GM10847 (cell line): ENCODE data around the gene FSTL5.

Experiments
- POLR2A ChIP-seq: IDR thresholded peaks from 2 replicates; pipeline ENCODE4 v1.6.1; 2011; ENCODE audit not compliant: insufficient read length; ENCODE audit errors: extremely low read depth

FSTL5 gene

GRCh38 chr4:161577579-161578301, 586.1 kb downstream of the FSTL5 start:
- no peak for TF ChIP-seq POLR2A

- TF ChIP-seq POLR2A: no peak
Observed at GRCh38 chr4:161573836-161574235, 590.0 kb downstream of the FSTL5 start.

GRCh38 chr4:161564230-161564834, 599.5 kb downstream of the FSTL5 start:
- no peak for TF ChIP-seq POLR2A

- TF ChIP-seq POLR2A: no peak
Observed at GRCh38 chr4:161555689-161556660, 607.8 kb downstream of the FSTL5 start.

GRCh38 chr4:161554372-161554990, 609.3 kb downstream of the FSTL5 start:
- no peak for TF ChIP-seq POLR2A

- TF ChIP-seq POLR2A: no peak
Observed at GRCh38 chr4:161546902-161547301, 616.9 kb downstream of the FSTL5 start.

GRCh38 chr4:161540265-161540664, 623.5 kb downstream of the FSTL5 start:
- no peak for TF ChIP-seq POLR2A

GRCh38 chr4:161538941-161539340, 624.9 kb downstream of the FSTL5 start:
- no peak for TF ChIP-seq POLR2A

- no peak for TF ChIP-seq POLR2A
Observed at GRCh38 chr4:161530710-161531109, 633.1 kb downstream of the FSTL5 start.

GRCh38 chr4:161525121-161525520, 638.7 kb downstream of the FSTL5 start:
- TF ChIP-seq POLR2A: no peak

- no peak for TF ChIP-seq POLR2A
Observed at GRCh38 chr4:161522031-161522430, 641.8 kb downstream of the FSTL5 start.

GRCh38 chr4:161519611-161520010, 644.2 kb downstream of the FSTL5 start:
- no peak for TF ChIP-seq POLR2A

GRCh38 chr4:161517941-161518340, 645.9 kb downstream of the FSTL5 start:
- no peak for TF ChIP-seq POLR2A

GRCh38 chr4:161505141-161505540, 658.7 kb downstream of the FSTL5 start:
- no peak for TF ChIP-seq POLR2A

- no peak for TF ChIP-seq POLR2A
Observed at GRCh38 chr4:161498155-161498554, 665.6 kb downstream of the FSTL5 start.
